SK-N-SH treated with all-trans-retinoic acid at 6 μM for 48 hours (cell line): ENCODE measurements around the gene TNFSF13B.

Experiments
- ARNTL ChIP-seq: fragments of 450-650 bp; formaldehyde crosslinking; IDR thresholded peaks from 2 replicates; pipeline ENCODE4 v1.5.0; 2020; ENCODE audit warnings: low read depth, mild to moderate bottlenecking, moderate library complexity, borderline replicate concordance
- CREB5 ChIP-seq: fragments of 250-450 bp; sonication (Bioruptor Pico); IDR thresholded peaks from 2 replicates; pipeline ENCODE4 v1.5.1; 2020; ENCODE audit warnings: low read depth, mild to moderate bottlenecking, moderate library complexity
- CSRNP3 ChIP-seq: fragments of 250-450 bp; sonication (Bioruptor Pico); IDR thresholded peaks from 2 replicates; pipeline ENCODE4 v1.5.1; 2021; ENCODE audit warnings: mild to moderate bottlenecking, moderate library complexity
- ESRRG ChIP-seq: fragments of 250-450 bp; sonication (Bioruptor Pico); IDR thresholded peaks from 2 replicates; pipeline ENCODE4 v1.6.1; 2021; ENCODE audit warnings: mild to moderate bottlenecking
- OSR1 ChIP-seq: fragments of 250-450 bp; sonication (Bioruptor Pico); IDR thresholded peaks from 2 replicates; pipeline ENCODE4 v1.8.0; 2022; ENCODE audit warnings: moderate library complexity, mild to moderate bottlenecking, inconsistent platforms
- PATZ1 ChIP-seq: fragments of 250-450 bp; sonication (Bioruptor Pico); IDR thresholded peaks from 2 replicates; pipeline ENCODE4 v1.8.0; 2020; ENCODE audit warnings: mild to moderate bottlenecking, moderate library complexity, borderline replicate concordance
- PPARA ChIP-seq: fragments of 250-450 bp; sonication (Bioruptor Pico); IDR thresholded peaks from 2 replicates; pipeline ENCODE4 v1.5.0; 2020; ENCODE audit warnings: mild to moderate bottlenecking, borderline replicate concordance
- RARB ChIP-seq: fragments of 250-450 bp; sonication (Bioruptor Pico); IDR thresholded peaks from 2 replicates; pipeline ENCODE4 v1.8.0; 2021; ENCODE audit warnings: mild to moderate bottlenecking, moderate library complexity
- TOX ChIP-seq: fragments of 250-450 bp; sonication (Bioruptor Pico); IDR thresholded peaks from 2 replicates; pipeline ENCODE4 v1.8.0; 2021; ENCODE audit warnings: mild to moderate bottlenecking, moderate library complexity, borderline replicate concordance
- ZC3H10 ChIP-seq: fragments of 250-450 bp; sonication (Bioruptor Pico); IDR thresholded peaks from 2 replicates; pipeline ENCODE4 v1.5.1; 2021; ENCODE audit warnings: mild to moderate bottlenecking, moderate library complexity
- ZFP3 ChIP-seq: fragments of 250-450 bp; sonication (Bioruptor Pico); IDR thresholded peaks from 2 replicates; pipeline ENCODE4 v1.5.0; 2020; ENCODE audit warnings: mild to moderate bottlenecking, moderate library complexity
- ZFP30 ChIP-seq: fragments of 450-650 bp; formaldehyde crosslinking; IDR thresholded peaks from 2 replicates; pipeline ENCODE4 v1.5.0; 2022; ENCODE audit warnings: mild to moderate bottlenecking, moderate library complexity
- ZNF565 ChIP-seq: fragments of 450-650 bp; formaldehyde crosslinking; conservative IDR thresholded peaks from 2 replicates; pipeline ENCODE4 v1.5.0; 2020; ENCODE audit warnings: low read depth, mild to moderate bottlenecking, moderate library complexity

GRCh38 chr13:108342369-108343289 is 73.1 kb downstream of the TNFSF13B start:
- TF ChIP-seq ZFP30 (CRISPR knock-in tag): no peak
- no peak for TF ChIP-seq CSRNP3 (CRISPR knock-in tag)
- no peak for TF ChIP-seq RARB (CRISPR knock-in tag)
- TF ChIP-seq PPARA (CRISPR knock-in tag): no peak
- no peak for TF ChIP-seq PATZ1 (CRISPR knock-in tag)
- no peak for TF ChIP-seq ESRRG (CRISPR knock-in tag)
- no peak for TF ChIP-seq TOX (CRISPR knock-in tag)
- TF ChIP-seq ZNF565 (CRISPR knock-in tag): no peak
- no peak for TF ChIP-seq ZFP3 (CRISPR knock-in tag)
- no peak for TF ChIP-seq CREB5
- TF ChIP-seq ARNTL: no peak
- TF ChIP-seq OSR1 (CRISPR knock-in tag): no peak
- TF ChIP-seq ZC3H10: no peak
